IPS-15b (cell line): ENCODE data around the gene HERPUD1.

ENCODE experiments used
- H3K27me3 ChIP-seq: one replicate; pipeline ENCODE4 v1.6.1; 2013; ENCODE audit warnings: low read length; ENCODE audit not compliant: control insufficient read depth, insufficient read depth
- H3K36me3 ChIP-seq: one replicate; pipeline ENCODE4 v1.6.1; 2013; ENCODE audit warnings: low read length; ENCODE audit not compliant: control insufficient read depth, insufficient read depth
- H3K4me1 ChIP-seq: one replicate; pipeline ENCODE4 v1.6.1; 2013; ENCODE audit warnings: mild to moderate bottlenecking, low read length; ENCODE audit not compliant: control insufficient read depth, insufficient read depth
- H3K4me3 ChIP-seq: one replicate; pipeline ENCODE4 v1.5.1; 2013; ENCODE audit warnings: low read depth, low read length
- H3K9ac ChIP-seq: one replicate; pipeline ENCODE4 v1.6.1; 2013; ENCODE audit warnings: low read depth, mild to moderate bottlenecking, low read length
- H3K9me3 ChIP-seq: one replicate; pipeline ENCODE4 v1.6.1; 2013; ENCODE audit warnings: mild to moderate bottlenecking, low read length; ENCODE audit not compliant: control insufficient read depth, insufficient read depth

HERPUD1 gene

GRCh38 chr16:56912746-56913708 lies 18.9 kb upstream of the HERPUD1 start:
- no peaks in the 10 kb centered on the region for H3K9me3 ChIP-seq
- H3K36me3 ChIP-seq = no peaks in the 10 kb centered on the region
- no peak overlapping the region for H3K9ac ChIP-seq
- H3K4me3 ChIP-seq = no peak overlapping the region
- no peaks in the 10 kb centered on the region for H3K27me3 ChIP-seq
- peaks cover 2% of the 10 kb centered on the region for H3K4me1 ChIP-seq

DNA sequence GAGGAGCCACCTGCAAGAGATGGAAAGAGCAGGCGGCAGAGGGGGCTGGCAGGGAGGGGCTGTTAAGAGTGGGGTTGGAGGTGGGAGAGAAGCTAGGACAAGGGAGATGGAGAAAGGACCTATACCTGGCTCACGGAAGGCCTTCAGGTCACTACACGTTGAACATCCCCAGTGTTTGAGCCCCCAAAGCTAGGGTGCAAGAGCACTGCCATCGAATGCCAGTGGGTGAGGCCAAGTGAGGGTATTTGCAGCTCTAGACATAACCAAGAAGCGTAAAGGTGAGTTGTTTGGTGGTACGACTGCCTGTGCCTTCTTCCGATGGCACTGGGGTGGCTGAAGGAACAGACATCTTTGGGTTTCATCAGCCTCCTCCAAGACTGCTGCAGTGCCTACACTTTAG lies 17.0 kb upstream of the HERPUD1 start:
- Histone ChIP-seq H3K27me3 (no peaks in the 10 kb centered on the region), H3K4me1 (no peaks in the 10 kb centered on the region), H3K9ac (no peak overlapping the region)

GRCh38 chr16:56915336-56916119 lies 16.4 kb upstream of the HERPUD1 start:
- no peaks in the 10 kb centered on the region for H3K36me3 ChIP-seq
- no peak overlapping the region for H3K9ac ChIP-seq
- no peaks in the 10 kb centered on the region for H3K4me1 ChIP-seq
- no peak overlapping the region for H3K4me3 ChIP-seq
- H3K27me3 ChIP-seq = no peaks in the 10 kb centered on the region
- H3K9me3 ChIP-seq = no peaks in the 10 kb centered on the region

More for the DNA sequence above, 17.0 kb upstream of the HERPUD1 start:
- no peaks in the 10 kb centered on the region for H3K36me3 ChIP-seq
- H3K4me3 ChIP-seq = no peak overlapping the region
- no peaks in the 10 kb centered on the region for H3K9me3 ChIP-seq

GRCh38 chr16:56916571-56917403 lies 15.2 kb upstream of the HERPUD1 start:
- H3K4me1 ChIP-seq = no peaks in the 10 kb centered on the region
- no peak overlapping the region for H3K9ac ChIP-seq
- H3K9me3 ChIP-seq = no peaks in the 10 kb centered on the region
- H3K4me3 ChIP-seq = no peak overlapping the region
- no peaks in the 10 kb centered on the region for H3K27me3 ChIP-seq
- H3K36me3 ChIP-seq = no peaks in the 10 kb centered on the region

GRCh38 chr16:56918467-56919012 lies 13.4 kb upstream of the HERPUD1 start:
- no peaks in the 10 kb centered on the region for H3K9me3 ChIP-seq
- H3K9ac ChIP-seq = no peak overlapping the region
- no peaks in the 10 kb centered on the region for H3K4me1 ChIP-seq
- no peaks in the 10 kb centered on the region for H3K27me3 ChIP-seq
- H3K36me3 ChIP-seq = no peaks in the 10 kb centered on the region
- H3K4me3 ChIP-seq = no peak overlapping the region

DNA sequence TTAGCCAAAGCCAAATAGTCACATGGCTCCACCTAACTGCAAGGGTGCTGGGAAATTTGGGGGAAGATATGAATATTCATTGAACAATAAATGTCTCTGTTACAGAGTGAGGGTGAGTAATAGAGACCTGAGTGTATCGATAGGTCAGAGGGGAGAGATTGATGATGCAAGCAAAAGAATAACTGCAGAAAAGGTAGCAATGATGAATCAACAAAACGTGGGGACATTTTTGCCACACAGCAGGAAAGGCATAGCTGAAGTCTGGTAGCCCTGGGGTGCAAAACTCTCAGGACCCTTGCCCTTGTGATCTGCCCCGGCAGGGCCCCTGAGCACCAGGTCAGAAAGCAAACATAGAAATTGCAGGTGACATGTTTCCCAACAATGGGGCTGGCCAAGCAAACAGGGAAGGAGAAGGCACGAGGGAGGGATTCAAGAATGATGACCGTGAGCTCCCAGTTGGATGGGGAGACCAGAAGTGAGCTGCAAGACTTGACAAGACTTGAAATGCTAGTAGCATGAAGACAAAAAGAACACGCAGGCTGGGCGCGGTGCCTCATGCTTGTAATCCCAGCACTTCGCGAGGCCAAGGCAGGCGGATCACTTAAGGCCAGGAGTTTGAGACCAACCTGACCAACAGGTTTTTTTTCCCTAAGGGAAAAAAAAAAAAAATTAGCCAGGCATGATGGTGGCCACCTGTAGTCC lies 12.7 kb upstream of the HERPUD1 start:
- H3K4me3 ChIP-seq = no peak overlapping the region
- no peaks in the 10 kb centered on the region for H3K27me3 ChIP-seq
- no peaks in the 10 kb centered on the region for H3K36me3 ChIP-seq
- H3K9ac ChIP-seq = no peak overlapping the region
- H3K4me1 ChIP-seq = no peaks in the 10 kb centered on the region
- H3K9me3 ChIP-seq = no peaks in the 10 kb centered on the region

GRCh38 chr16:56921571-56921970 lies 10.4 kb upstream of the HERPUD1 start:
- H3K4me1 ChIP-seq = no peaks in the 10 kb centered on the region

GRCh38 chr16:56923481-56924091 lies 8.4 kb upstream of the HERPUD1 start:
- H3K9ac ChIP-seq = no peak overlapping the region
- H3K4me3 ChIP-seq = no peak overlapping the region
- H3K36me3 ChIP-seq = no peaks in the 10 kb centered on the region
- no peaks in the 10 kb centered on the region for H3K4me1 ChIP-seq
- no peaks in the 10 kb centered on the region for H3K9me3 ChIP-seq
- no peaks in the 10 kb centered on the region for H3K27me3 ChIP-seq

More at GRCh38 chr16:56921571-56921970, 10.4 kb upstream of the HERPUD1 start:
- Histone ChIP-seq H3K27me3 (no peaks in the 10 kb centered on the region), H3K36me3 (no peaks in the 10 kb centered on the region), H3K4me3 (no peak overlapping the region), H3K9me3 (no peaks in the 10 kb centered on the region), H3K9ac (no peak overlapping the region)

- no peak overlapping the region for H3K9ac ChIP-seq
- H3K36me3 ChIP-seq = no peaks in the 10 kb centered on the region
- H3K4me3 ChIP-seq = no peak overlapping the region
- no peaks in the 10 kb centered on the region for H3K27me3 ChIP-seq
- H3K4me1 ChIP-seq = peaks cover 5% of the 10 kb centered on the region
- H3K9me3 ChIP-seq = no peaks in the 10 kb centered on the region
These were observed 4.5 kb upstream of the HERPUD1 start for GRCh38 chr16:56927471-56927870.

DNA sequence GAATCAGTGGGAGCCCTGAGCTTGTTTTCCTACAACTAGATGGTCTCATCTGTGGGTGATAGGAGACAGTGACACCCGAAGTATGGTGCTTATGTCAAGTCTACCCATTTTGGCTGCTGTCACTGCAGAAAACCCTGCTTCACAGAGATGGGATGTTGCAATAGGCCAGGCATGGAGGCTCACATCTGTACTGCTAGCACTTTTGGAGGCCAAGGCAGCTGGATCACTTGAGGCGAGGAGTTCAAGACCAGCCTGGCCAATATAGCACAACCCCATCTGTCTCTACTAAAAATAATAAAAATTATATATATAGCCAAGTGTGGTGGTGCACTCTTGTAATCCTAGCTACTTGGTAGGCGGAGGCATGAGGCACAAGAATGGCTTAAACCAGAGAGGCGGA lies 2.3 kb upstream of the HERPUD1 start:
- H3K4me3 ChIP-seq = no peak overlapping the region
- no peaks in the 10 kb centered on the region for H3K9me3 ChIP-seq
- peaks cover 8% of the 10 kb centered on the region for H3K4me1 ChIP-seq
- no peaks in the 10 kb centered on the region for H3K27me3 ChIP-seq
- H3K36me3 ChIP-seq = no peaks in the 10 kb centered on the region
- no peak overlapping the region for H3K9ac ChIP-seq
